Measurements from ENCODE around the gene RHBDF1.

Gene RHBDF1

DNA sequence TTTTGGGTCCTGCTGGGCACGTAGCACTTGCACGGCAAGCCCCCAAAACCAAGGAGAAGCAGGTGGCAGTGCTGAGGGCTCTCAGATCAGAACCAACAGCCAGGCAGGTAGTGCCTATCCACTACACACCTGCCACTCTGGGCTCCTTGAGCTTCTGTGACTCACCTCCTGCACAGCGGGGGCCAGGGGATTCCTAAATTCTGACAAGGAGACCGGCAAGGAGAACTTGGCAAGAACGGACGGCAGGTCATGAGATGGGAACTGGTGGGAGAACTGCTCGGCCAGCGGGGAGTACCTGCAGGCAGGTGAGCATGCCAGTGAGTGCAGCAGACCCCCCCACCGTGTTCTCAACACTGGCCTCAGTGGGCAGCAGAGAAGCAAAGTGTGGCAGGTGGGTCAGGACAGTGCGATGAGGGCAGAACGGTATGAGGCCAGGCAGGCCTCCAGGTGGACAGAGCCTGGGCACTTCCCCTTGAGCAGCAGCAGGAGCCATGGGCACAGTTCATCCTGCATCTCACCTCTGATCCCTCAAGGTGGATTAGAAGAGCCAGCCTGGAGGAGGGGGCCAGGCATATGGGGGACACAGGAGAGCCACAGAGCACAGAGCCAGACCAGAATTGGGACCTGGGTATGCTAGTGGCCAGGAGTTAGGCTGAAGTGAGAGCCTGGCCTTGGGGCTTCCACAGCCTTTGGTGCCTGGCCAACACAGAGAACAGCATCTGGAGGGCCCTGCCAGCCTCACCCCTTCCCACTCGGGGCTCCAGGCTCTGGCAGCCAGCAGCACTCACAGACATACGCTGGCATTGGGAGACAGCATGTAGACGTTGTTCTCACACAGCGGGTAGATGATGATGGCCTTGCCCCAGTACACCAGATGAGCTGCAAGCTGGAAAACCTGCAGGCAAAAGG is 20.3 kb upstream of the RHBDF1 start:
- DNase-seq: no peak

DNA sequence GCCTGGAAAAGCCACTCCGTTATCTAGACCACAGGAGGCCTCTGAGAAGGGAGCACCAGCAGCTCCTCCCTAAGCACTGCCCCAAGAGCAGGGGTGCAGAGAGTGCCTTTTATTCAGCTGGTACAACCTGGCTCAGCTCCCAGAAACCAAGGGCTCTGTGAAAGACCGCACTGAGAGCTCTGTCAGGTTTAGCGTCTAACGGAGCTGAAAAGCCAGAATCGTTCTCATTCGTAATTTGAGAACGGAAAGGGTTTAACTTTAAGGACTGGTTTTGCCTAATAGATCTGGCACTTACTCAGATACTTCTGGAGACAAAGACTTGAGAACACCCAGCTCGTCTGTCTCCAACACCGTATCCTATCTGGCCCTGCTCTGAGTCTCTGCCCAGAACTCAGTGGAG is 19.1 kb upstream of the RHBDF1 start:
- no peak for DNase-seq

DNA sequence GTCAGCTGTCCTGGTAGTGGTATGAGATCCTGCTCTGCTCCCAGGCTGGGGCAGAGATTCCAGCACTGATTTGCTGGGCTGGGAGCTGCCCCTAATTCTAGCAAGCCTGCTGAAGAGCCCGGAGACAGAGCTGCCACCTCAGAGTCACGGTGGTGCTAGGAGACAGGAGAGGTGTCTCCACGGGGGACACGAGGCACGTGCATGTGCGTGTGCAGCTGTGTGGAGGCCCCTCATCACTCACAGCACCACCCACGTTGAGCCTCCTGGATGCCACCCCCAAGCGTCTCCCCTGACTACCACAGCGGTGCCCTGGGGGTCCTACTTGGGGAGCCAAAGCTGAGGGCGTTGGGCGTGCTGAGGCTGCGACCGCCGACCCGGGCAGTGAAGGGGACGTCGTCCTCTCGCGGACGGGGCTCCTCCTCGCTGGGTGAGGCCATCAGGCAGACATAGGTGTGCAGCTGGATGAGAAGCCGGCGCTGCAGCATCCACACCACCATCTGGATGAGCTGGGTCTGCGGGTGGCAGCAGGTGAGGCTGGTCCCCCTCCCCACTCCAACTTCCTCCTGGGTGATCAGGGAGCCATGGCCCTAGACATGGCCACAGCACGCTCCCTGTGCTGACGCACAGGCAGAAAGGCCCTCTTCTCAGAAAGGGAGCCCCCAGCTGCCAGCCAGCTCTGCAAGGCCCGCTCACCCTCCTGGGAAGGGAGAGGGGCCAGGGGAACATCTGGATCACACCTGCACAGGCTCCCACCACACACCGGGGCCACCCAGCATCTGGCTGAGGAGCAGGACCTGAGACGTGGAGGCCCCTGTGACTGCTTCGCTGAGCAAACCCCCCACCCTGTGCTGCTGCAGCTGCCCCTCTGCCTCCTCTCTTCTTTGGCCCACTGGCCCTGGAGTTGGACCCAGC is 17.2 kb upstream of the RHBDF1 start:
- no peak for DNase-seq

DNA sequence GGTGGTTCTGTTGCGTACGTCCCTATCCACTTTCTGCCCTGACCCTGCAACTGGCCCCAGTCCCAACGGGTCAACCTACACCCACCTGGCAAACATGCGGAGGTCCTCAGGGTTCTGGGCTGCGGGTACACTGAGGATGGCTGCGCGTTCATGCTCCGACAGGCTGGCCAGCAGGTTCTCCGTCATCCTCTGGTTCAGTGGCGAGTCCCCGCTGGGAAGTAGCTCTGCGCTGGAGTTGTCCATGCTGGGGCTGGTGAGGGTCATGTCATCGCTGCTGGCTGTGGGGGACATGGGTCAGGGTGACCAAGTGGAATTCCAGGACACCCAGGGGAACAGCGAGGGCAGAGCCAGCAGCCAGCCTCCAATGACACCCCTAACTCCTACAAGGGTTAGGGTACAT is 16.2 kb upstream of the RHBDF1 start:
- DNase-seq: no peak

DNA sequence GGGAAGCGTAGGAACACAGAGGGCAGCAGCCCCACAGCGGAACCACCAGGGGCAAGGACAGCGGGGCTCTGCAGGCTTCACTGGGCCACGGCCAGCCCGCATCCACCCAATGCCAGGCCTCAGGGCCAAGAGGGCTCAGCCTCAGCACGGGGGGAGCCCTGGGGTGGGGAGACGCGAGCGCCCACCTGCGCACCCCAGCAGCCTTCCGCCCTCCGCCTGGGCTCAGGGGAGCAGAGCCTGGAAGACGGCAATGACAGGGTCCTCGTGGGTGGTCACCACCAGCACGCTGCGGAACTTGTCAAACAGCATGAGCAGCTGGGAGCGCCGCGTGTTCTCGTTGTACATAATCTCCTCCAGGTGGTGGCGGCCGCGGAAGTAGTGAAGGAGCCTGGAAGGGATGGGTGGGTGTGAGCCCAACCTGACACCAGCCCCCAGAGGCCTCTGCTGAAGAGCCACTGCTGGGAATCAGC is 14.1 kb upstream of the RHBDF1 start:
- DNase-seq: no peak

DNA sequence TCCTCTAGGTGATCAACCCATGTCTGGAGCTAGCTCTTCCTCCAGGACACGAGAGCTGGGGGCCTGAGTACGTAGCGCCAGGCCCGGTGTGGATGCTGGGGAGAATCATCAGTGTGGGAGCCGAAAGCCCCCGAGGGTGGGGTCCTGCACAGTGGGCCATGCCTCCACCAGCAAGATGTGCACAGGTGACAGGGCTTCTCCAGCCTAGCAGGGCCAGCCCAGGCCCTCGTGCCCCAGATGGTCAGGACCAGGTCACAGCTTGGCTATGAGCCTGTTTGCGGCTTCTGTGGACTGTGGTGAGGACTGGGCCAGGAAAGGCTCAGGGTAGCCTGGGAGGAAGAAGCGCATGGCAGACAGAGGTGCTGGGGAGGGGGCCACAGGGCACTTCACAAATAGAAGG is 13.4 kb upstream of the RHBDF1 start:
- no peak for DNase-seq

DNA sequence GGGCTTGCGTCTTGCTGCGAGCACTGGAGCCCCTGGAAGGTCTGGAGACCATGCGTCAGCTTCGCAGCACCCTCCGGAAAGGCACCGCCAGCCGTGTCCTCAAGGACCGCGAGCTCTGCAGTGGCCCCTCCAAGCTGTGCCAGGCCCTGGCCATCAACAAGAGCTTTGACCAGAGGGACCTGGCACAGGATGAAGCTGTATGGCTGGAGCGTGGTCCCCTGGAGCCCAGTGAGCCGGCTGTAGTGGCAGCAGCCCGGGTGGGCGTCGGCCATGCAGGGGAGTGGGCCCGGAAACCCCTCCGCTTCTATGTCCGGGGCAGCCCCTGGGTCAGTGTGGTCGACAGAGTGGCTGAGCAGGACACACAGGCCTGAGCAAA is 13.0 kb upstream of the RHBDF1 start:
- DNase-seq: no peak

DNA sequence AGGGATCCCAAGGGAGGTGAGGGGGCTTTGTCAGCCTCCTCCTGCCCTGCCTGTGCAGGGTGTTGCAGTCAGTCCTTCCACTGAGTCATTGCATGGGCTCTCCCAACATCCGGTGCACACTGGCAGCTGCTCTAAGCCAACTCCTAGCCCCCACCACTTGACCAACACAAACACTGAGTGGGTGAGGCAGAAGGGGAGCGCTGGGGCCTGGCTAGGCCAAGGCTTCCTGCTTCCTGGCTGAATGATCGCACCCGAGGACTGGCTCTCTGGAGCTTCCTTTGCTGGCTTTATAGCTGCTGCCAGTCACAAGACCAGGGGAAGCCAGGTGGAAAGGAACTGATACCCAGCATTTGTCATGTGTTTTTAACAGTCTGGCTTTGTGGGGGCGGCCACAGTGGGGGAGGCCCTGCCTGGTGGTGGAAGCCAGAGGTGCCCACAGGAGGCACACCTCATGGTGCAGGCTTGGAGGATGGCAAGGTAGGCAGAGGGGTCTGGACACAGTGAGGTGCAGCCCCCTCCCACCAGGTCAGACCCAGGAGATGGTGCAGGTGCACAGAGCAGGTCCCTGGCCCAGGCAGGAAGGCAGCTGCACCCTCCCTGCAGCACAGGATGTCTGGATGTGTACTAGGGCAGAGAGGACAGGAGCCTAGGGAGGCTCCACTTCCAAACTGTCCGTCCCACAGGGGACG is 12.4 kb upstream of the RHBDF1 start:
- no peak for DNase-seq

DNA sequence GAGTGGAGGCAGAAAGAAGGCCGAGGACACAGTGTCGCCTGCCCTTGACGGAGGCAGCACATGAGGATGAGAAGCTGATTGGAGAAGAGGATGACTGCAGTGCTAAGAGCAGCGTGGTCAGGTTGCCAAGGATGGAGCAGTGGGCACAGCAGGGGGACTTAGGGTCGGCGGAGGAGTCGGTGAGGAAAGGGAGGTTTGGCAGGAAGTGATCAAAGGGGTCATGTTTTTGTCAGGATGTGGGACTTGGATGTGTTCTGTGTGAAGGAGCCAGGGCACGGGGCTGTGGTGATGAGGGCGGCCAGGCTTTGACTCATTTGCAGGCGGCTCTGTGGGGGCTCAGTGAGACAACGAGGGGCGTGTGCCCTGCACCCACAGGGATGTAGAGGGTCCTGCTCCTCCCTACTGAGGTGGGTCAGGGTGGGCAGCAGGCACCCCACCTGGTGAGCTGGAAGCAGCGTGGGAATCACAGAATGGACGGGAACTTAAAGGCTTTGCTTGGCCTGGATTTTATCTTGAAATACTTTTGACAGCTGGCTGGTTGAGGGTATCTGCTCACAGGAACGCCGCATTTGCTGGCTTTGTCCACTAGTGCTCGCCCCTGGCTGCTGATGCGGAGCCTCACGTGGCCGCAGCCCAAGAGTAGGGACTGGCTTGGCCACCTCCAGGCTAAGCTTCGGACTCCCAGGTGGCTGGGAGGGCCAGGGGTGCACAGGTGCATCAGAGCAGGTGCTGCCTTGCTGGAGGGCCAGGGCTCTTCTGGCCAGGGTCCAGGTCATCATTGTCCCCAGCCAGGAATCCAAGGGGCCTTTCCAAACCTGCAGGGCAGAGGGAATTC is 11.6 kb upstream of the RHBDF1 start:
- DNase-seq: no peak

DNA sequence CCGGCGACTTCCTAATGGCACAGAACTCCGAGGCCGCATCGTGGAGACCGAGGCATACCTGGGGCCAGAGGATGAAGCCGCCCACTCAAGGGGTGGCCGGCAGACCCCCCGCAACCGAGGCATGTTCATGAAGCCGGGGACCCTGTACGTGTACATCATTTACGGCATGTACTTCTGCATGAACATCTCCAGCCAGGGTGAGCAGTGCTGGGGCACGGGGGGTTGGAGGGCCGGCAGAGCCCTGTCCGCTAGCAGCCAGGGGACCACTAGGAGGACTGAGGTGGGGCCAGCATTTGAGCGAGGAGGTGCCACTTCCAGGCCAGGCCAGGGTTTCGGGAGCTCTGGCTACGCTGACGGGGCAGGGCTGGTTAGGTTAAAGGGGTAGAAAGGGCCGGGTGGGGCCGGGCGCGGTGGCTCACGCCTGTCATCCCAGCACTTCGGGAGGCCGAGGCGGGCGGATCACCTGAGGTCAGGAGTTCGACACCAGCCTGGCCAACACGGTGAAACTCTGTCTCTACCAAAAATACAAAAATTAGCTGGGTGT is 10.7 kb upstream of the RHBDF1 start:
- DNase-seq: no peak

DNA sequence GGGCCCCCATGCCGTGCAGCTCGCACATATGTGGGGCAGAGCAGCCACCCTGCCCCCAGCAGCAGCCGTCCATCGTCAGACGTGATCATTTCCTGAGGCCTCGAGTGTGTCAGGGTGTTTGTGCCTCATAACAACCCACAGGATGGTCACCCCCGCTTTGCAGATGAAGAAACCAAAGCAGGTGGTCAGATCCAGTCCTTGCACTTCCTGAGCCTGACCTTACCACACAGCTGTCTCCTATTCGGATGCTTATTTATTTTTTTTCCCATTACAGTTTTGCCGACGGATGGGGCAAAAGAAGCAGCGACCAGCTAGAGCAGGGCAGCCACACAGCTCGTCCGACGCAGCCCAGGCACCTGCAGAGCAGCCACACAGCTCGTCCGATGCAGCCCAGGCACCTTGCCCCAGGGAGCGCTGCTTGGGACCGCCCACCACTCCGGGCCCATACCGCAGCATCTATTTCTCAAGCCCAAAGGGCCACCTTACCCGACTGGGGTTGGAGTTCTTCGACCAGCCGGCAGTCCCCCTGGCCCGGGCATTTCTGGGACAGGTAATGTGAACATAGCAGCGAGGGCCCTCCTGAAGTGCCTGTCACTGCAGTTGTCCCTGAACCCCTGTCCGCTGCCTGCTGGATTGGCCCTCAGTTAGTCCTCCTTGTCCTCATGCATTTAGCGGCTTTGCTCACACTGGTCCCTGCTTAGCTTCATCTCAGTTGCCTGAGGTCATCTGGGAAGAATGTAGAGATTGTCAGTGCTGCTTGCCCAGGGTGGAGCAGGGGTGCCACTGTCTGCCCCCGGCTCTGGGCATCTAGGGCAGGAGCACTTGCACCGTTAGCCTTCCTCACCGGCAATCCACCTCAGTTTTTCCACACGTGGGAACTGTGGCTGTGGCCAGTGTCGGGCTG is 7.0 kb upstream of the RHBDF1 start:
- DNase-seq: no peak

DNA sequence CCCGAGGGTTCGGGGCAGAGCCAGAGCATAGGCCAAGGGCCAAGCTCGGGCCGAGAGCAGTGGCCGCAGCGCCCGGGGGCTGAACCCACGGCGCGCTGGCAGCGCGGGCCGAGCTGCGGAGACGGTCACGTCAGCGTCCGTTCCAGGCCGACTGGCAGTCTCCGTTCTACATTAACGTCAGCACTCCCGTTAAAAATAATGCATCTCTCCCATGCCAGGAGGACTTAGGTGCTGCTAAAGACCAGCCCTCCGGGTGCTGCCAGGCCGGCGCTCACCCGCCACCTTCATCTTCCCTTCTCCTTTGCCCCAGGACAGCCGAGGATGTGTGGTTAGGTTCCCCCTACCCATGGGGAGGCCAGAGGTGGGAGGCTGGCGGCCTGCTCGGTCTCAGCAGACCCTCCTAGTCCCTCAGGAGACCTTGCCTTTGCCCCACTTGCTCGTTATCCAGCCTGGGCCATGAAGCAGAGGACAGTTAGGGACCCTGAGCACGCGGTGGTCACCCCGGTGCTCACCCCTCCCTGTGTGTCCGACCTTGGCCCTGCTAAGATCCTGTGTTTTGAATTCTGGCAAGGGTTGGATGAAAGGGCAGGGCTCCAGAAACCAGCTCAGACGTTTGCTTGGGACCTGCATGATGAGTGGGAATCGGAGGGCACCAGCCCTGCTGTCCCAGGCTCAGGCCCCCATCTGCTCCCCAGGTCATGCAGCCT is 6.2 kb upstream of the RHBDF1 start:
- no peak for DNase-seq

DNA sequence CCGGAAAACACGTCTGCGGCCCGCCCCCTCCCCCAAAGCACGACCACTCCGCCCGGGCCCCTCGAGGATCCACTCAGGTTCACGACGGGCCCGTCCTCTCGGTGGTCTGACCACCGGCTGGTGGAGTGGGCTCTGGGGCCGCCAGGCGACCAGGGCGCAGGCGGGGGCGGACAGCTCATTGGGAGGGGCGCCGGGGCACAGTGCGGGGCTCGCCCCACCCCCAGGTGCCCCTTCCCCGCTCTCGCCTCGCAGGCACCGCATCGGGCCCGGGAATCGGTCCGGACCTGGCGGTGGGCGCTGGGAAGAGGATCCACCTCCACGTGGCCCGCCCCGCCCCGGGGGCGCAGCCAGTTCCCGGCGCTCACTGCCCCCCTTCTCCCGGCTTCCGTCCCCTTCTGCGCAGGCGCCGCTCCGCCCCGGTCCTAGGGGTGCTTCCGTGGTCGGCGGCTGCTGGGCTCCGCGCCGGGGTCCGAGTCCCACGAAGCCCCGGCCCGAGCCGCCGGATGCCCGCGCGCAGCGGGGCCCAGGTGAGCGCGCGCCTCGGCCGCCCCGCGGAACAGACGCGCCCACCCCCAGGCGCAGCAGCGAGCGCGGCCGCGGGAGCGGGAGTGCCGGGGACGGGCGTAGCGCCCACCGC is 5.5 kb upstream of the RHBDF1 start, which contains the start of gene MPG:
MPG (plus strand) TSS at position 419 of the 637 bp plus-strand sequence; CDS start at position 504, 85 bp downstream.
- peak; percentile 74 for DNase-seq

DNA sequence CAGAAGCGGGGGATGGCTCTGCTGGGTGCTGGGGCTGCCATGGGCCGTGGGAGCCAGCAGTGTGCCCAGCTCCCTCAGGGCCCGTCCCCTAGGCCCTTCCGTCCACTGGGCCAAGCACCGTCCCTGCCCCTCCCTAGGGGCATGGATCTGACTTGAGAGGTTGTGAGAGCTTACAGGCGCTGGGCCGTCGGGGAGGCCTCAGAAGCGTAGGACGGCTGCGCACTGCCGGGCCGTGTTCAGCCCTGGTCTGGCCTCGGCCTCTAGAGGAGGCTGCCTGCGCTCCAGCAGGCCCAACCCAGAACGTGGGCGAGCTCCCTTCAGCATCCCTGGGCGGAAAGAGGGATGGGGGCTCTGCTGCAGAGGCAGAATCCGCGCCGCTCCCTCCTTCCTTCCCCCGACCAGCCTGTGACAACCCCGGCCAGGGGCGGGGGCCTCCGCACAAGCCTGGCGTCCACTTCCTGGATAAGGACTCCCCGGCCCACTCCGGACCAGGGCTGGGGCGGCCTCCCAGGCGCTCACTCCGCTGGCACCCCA is 4.9 kb upstream of the RHBDF1 start:
- DNase-seq: no peak

DNA sequence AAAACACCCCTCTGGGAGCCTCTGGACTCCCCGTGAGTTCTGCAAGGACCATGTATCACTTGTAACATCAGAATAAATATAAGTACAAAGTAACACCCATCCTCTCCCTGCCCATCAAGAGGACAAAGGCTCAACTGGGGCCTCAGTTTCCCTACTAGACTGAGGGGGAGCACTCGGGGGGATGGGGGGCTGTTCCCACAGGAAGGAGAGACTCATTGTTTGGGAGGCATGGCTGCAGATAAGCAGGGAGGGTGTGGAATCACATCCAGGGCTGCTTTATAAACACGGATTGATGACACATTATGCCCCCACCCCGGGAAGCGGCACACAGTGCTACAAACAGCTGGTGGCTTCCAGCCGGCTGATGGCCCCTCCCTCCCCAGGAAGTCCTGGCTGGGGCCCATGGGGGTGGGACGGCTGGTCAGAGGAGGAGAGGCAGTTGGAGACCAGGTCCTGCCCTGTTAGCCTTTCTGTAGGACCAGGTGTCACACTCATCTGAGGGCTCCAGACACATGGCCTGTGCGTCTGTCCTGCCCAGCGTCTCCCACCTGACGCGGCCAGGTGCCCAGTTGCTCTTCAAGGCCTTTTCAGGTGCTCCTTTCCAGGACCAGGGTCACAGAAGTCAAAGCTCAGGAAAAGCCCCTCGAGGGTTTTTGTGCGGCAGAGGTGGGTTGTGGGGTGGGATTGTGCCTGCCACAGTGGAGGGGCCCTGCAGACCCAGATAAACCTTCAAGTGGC is 4.3 kb upstream of the RHBDF1 start:
- DNase-seq: no peak

DNA sequence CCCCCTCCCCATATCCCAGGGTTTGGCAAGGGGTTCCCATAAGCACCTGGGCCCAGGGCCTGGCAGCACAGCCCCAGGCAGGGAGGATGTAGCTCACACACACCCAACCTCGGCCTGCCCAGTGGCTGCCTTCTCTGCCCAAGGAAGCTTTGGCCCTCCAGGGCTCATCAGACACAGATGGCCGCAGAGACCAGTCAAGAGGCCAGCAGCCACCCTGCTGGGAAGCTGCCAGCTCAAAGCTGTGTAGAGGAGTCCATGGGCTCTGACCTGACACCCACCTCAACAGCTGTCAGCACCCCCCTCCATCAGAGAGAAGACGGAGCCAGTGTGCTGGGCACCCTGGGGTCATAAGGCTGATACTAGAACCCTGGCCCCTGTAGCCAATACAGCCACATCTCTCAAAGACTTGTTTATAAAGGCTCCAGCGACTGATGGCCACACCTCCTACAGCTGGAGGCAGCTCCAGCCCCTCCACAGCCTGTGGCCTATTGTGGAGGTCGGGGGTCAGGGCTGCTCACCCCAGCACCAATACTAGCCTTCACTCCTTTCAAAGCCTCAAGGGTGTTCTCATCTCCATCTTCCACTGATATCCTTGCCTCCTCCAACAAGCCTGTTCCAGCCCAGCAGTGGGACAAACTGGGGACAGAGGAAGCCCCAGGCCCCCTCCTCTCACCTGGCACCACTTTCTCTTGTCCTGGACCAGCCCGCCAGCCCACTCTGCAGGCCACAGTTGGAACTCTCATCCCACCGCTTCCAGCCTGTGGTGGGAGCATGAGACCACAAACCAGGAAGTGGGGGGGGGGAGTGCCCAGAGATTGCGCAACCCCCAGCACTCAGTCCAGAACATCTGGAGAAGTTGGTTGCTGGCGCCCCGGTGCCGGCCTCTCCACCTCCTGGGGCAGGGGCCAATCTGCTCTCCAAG is 3.4 kb upstream of the RHBDF1 start:
- no peak for DNase-seq

DNA sequence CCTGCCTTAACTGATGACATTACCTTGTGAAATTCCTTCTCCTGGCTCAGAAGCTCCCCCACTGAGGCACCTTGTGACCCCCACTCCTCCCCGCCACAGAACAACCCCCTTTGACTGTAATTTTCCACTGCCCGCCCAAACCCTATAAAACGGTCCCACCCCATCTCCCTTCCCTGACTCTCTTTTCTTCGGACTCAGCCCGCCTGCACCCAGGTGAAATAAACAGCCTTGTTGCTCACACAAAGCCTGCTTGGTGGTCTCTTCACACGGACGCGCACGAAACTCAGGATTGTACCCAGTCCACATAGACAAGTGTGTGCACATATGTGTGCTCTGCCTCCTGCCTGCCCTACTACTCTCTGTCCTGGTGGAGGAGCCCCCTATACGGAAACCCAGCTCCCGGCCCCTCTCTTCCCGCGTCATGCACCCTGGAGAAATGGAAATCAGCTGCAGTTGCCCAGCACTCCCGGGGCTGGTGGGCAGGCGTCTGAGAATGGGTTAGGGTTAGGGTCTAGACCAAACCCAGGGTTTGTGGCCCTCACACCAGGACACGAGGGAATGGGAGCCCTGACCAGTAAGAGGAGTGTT is 2.4 kb upstream of the RHBDF1 start:
- DNase-seq: no peak

Measured in NK-92 treated with Interleukin-12 subunit alpha and Interleukin-12 subunit beta, amount 100 ng/mL, for 24 hours (cell line).